Adipocyte (in vitro differentiated cells): Measurements from ENCODE around the gene EXOC8.

Source experiments
- DNase-seq: peaks from one replicate; pipeline ENCODE4 v3.0.0-alpha.2; 2015; ENCODE audit warnings: low read depth
- H3K27me3 ChIP-seq: replicated peaks from 2 replicates; pipeline ENCODE4 v1.7.0; 2013; ENCODE audit warnings: mild to moderate bottlenecking, low read length, moderate library complexity; ENCODE audit not compliant: control insufficient read depth, insufficient read depth
- H3K36me3 ChIP-seq: 2 replicates; pipeline ENCODE4 v1.7.0; 2013; ENCODE audit warnings: low read length, mild to moderate bottlenecking, moderate library complexity; ENCODE audit not compliant: control insufficient read depth, insufficient read depth, severe bottlenecking
- H3K4me1 ChIP-seq: 2 replicates; pipeline ENCODE4 v1.7.0; 2013; ENCODE audit warnings: mild to moderate bottlenecking, low read length, moderate library complexity; ENCODE audit not compliant: control insufficient read depth, insufficient read depth
- H3K4me3 ChIP-seq: 2 replicates; pipeline ENCODE4 v1.7.0; 2013; ENCODE audit warnings: mild to moderate bottlenecking, low read length, moderate library complexity
- H3K9ac ChIP-seq: 2 replicates; pipeline ENCODE4 v1.7.0; 2013; ENCODE audit warnings: mild to moderate bottlenecking, low read length, moderate library complexity
- H3K9me3 ChIP-seq: 2 replicates; pipeline ENCODE4 v1.7.0; 2013; ENCODE audit warnings: mild to moderate bottlenecking, low read length, moderate library complexity; ENCODE audit not compliant: control insufficient read depth

EXOC8 gene

GRCh38 chr1:231312432-231312788 is 25.2 kb downstream of the EXOC8 start:
- Histone ChIP-seq H3K9ac (no peak overlapping the region), H3K36me3 (no peaks in the 10 kb centered on the region), H3K4me3 (no peak overlapping the region), H3K4me1 (no peaks in the 10 kb centered on the region), H3K27me3 (no peaks in the 10 kb centered on the region), H3K9me3 (no peaks in the 10 kb centered on the region)
- no peak for DNase-seq

GRCh38 chr1:231311720-231312431 is 25.8 kb downstream of the EXOC8 start:
- Histone ChIP-seq H3K9me3 (no peaks in the 10 kb centered on the region), H3K4me3 (no peak overlapping the region), H3K27me3 (no peaks in the 10 kb centered on the region), H3K9ac (no peak overlapping the region), H3K36me3 (no peaks in the 10 kb centered on the region), H3K4me1 (no peaks in the 10 kb centered on the region)
- DNase-seq, result no peak

- no peaks in the 10 kb centered on the region for H3K9me3 ChIP-seq
- no peak overlapping the region for H3K9ac ChIP-seq
- no peaks in the 10 kb centered on the region for H3K36me3 ChIP-seq
- no peak for DNase-seq
- H3K4me1 ChIP-seq, result no peaks in the 10 kb centered on the region
- no peaks in the 10 kb centered on the region for H3K27me3 ChIP-seq
- no peak overlapping the region for H3K4me3 ChIP-seq
Observed at GRCh38 chr1:231310391-231310934, 27.2 kb downstream of the EXOC8 start.

GRCh38 chr1:231301990-231302389 is 35.7 kb downstream of the EXOC8 start:
- Histone ChIP-seq H3K36me3 (no peaks in the 10 kb centered on the region), H3K27me3 (no peaks in the 10 kb centered on the region), H3K9ac (no peak overlapping the region), H3K4me1 (no peaks in the 10 kb centered on the region), H3K9me3 (no peaks in the 10 kb centered on the region), H3K4me3 (no peak overlapping the region)
- no peak for DNase-seq

GRCh38 chr1:231295938-231296337 is 41.7 kb downstream of the EXOC8 start:
- no peak for DNase-seq
- Histone ChIP-seq H3K36me3 (no peaks in the 10 kb centered on the region), H3K4me1 (peaks cover under 1% of the 10 kb centered on the region), H3K27me3 (no peaks in the 10 kb centered on the region), H3K4me3 (no peak overlapping the region), H3K9ac (no peak overlapping the region), H3K9me3 (no peaks in the 10 kb centered on the region)

- DNase-seq, result no peak
- Histone ChIP-seq H3K9ac (no peak overlapping the region), H3K9me3 (no peaks in the 10 kb centered on the region), H3K4me3 (no peak overlapping the region), H3K4me1 (peaks cover 3% of the 10 kb centered on the region), H3K27me3 (no peaks in the 10 kb centered on the region), H3K36me3 (no peaks in the 10 kb centered on the region)
Observed at GRCh38 chr1:231286603-231287002, 51.0 kb downstream of the EXOC8 start.

GRCh38 chr1:231284441-231284840 is 53.2 kb downstream of the EXOC8 start:
- no peak overlapping the region for H3K9ac ChIP-seq
- no peaks in the 10 kb centered on the region for H3K27me3 ChIP-seq
- H3K4me1 ChIP-seq, result no peaks in the 10 kb centered on the region
- no peak for DNase-seq
- no peaks in the 10 kb centered on the region for H3K9me3 ChIP-seq
- H3K4me3 ChIP-seq, result no peak overlapping the region
- no peaks in the 10 kb centered on the region for H3K36me3 ChIP-seq
